ENCODE measurements around the gene LTBR.

- TF ChIP-seq POLR2A (IDR thresholded peaks at IDR 0.05; ENCODE audit: low read length) (no peak), GATA1 (IDR thresholded peaks at IDR 0.05; ENCODE audit: low read depth, low read length) (no peak)
Observed at GRCh38 chr12:6374028-6374785, 9.8 kb upstream of the LTBR start.

Measured in erythroblast (primary cell).